ENCODE measurements around the gene MPHOSPH9. TPM values are rescaled to one million over a fixed set of nuclear protein-coding genes. Genes with fewer than 3 reads are reported as not detected.

MPHOSPH9 gene
- total RNA-seq, 2 experiments from 2014 or later = 75.0 to 84.3 TPM

GRCh38 chr12:123119808-123120207 lies 113.1 kb downstream of the MPHOSPH9 start:
- POLR2A ChIA-PET = interaction anchor here (0.7 to 0.8 kb wide), 2 partner anchors 12 to 54 kb away, joined by 3 to 6 read pairs; no protein-coding TSS in a partner anchor
- CTCF ChIA-PET = interaction anchor here (1.0 kb wide), 1 partner anchor 44 kb away, joined by 4 read pairs; no protein-coding TSS in a partner anchor

GRCh38 chr12:123118497-123118896 lies 114.4 kb downstream of the MPHOSPH9 start:
- POLR2A ChIA-PET = no interaction called here
- CTCF ChIA-PET = no interaction called here

DNA sequence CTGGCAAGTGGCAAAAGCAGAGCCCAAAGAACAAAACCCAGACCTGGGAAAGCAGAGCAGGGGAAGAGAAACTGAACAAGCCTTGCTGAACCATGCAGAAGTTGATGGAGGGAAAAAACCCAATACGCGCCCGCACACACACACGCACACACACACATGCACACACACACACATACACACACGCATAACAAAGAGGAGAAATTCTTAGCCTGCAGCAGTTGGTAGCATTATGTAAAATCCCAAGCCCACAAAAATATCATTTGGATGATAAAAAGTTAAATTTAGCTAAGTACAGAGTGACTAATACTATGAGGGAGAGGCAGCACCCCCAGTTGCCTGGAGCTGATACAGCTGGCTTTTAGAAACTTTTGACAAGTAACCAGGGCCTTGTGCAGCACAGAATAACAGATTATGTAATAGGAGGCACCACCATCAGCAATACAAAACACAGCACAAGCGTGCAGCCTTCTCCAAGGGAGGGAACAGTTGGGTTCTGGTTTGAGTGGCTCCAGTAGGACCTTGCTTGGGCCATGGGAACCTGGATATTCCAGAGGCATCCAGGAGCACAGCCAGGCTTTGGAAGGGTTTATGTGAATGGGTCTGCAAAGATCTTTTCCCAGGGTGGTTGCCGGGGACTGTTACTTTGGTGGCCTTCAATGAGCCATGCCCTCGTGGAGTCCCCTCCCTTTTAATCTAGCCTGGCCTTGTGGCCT lies 117.4 kb downstream of the MPHOSPH9 start:
- ChIA-PET POLR2A (no interaction called here), CTCF (interaction anchor here (1.1 kb wide), 1 partner anchor 34 kb away, joined by 4 read pairs; no protein-coding TSS in a partner anchor)

GRCh38 chr12:123114304-123115083 lies 118.4 kb downstream of the MPHOSPH9 start:
- CTCF ChIA-PET = interaction anchor here (0.9 to 1.1 kb wide), 2 partner anchors 35 to 124 kb away, joined by 3 to 4 read pairs; no protein-coding TSS in a partner anchor
- POLR2A ChIA-PET = no interaction called here

GRCh38 chr12:123113026-123113425 lies 119.9 kb downstream of the MPHOSPH9 start:
- POLR2A ChIA-PET = no interaction called here
- CTCF ChIA-PET = no interaction called here

GRCh38 chr12:123111498-123112165 lies 121.3 kb downstream of the MPHOSPH9 start:
- CTCF ChIA-PET = no interaction called here
- POLR2A ChIA-PET = no interaction called here

- ChIA-PET POLR2A (no interaction called here), CTCF (no interaction called here)
Measured at GRCh38 chr12:123109319-123109772, 123.6 kb downstream of the MPHOSPH9 start.

GRCh38 chr12:123108682-123109066 lies 124.3 kb downstream of the MPHOSPH9 start:
- ChIA-PET POLR2A (no interaction called here), CTCF (no interaction called here)

GRCh38 chr12:123107926-123108681 lies 124.8 kb downstream of the MPHOSPH9 start:
- POLR2A ChIA-PET = no interaction called here
- CTCF ChIA-PET = interaction anchor here (0.7 kb wide), 1 partner anchor 33 kb away, joined by 3 read pairs; no protein-coding TSS in a partner anchor

DNA sequence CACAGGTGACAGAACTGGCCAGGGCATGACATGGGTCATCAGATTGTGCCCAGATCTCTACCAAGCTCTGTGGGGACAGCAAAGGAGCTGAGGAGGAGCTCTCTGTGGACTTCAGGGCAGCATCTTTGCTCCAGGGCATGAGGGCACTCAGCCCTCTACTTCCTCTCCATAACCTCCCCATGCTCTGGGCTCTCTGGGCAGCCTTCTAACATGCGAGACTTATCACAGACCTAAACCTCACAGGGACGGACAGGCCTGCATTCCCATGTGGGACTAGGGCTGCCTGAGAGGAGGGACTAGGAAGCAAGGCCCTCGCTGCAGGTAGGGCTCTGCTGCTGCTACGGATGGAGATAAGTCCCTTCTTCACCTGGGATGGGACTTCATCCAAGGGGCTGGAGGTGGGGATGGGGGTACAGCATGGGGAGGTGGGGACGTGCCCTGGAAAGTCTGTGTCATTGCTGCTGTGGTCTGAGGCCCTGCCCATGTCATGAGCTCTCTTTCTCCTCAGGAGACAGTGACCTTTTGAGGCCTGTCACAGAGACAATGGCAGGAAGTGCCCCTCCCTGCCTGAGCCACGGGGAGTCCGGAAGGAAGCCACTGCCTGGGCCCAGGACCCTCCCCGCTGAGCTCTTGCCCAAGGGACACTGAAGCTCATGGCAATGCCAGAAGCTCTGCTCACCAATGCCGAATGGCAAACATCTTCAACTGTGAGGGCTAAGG lies 126.1 kb downstream of the MPHOSPH9 start:
- POLR2A ChIA-PET = interaction anchor here (0.5 to 0.6 kb wide), 3 partner anchors 62 to 332 kb away, joined by 3 to 6 read pairs (median 3); no protein-coding TSS in a partner anchor

DNA sequence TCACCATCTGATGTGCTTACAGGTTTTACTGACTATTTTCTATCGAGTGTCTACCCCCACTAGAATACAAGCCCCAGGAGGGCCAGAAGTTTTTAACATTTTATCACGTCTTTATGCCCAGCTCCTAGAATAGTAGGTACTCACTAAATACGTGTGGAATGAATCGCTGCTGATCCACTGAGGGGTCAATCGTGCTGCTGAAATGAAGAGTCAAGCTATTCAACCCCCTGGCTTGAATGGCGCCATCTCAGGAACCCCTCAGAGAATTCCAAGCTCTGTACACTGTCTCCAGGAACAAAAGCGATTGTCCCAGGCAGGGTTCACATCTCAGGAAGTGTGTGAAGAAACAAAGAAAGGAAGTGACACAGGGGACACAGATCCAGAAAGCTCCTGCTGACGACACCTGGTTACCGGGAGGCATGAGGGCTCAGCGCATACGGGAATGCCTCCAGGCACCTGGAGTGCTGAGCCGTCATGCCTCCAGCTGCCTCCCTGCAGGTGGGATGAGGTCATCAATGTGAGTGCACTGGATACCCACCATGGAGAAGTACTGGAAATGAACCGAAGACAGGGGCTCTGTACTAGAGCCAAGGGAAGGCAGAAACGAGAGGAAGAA lies 127.6 kb downstream of the MPHOSPH9 start:
- POLR2A ChIA-PET = no interaction called here
- CTCF ChIA-PET = interaction anchor here (0.6 kb wide), 1 partner anchor 26 kb away, joined by 4 read pairs; no protein-coding TSS in a partner anchor

More for the DNA sequence above, 126.1 kb downstream of the MPHOSPH9 start:
- CTCF ChIA-PET = interaction anchor here (0.6 to 0.7 kb wide), 2 partner anchors 31 to 315 kb away, joined by 3 read pairs; no protein-coding TSS in a partner anchor

DNA sequence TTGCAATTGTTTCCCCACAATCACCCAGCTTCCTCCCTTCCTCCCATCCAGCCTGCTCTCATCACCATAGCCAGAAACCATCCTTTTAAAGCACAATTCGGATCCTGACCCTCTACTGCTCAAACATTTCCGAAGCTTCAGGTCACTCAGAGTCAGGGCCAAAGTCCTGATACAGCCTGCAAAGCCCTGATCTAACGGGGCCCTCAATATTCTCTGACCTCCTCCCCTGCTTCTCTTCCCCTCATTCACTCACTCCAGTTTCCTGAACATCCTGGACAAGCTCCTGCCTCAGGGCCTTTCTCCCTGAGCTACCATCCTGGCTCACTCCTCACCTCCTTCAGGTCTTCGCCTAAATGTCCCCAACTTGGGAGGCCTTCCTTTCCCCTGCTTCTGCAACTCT lies 128.1 kb downstream of the MPHOSPH9 start:
- CTCF ChIA-PET = interaction anchor here (0.6 kb wide), 1 partner anchor 25 kb away, joined by 4 read pairs; no protein-coding TSS in a partner anchor
- POLR2A ChIA-PET = no interaction called here

Other genes starting within 250 kb of the MPHOSPH9 start
- 1 to 10 TPM; 9.3 to 9.4 TPM for gene PITPNM2, start 82.1 kb downstream of the MPHOSPH9 start, total RNA-seq
- gene MTRFR, start 295 bp upstream of the MPHOSPH9 start, total RNA-seq = 10 to 100 TPM; 27.1 to 28.0 TPM
- gene CDK2AP1, start 38.7 kb upstream of the MPHOSPH9 start, total RNA-seq = 10 to 100 TPM; 78.8 to 83.0 TPM
- gene SBNO1, start 131.7 kb upstream of the MPHOSPH9 start, total RNA-seq = 10 to 100 TPM; 55.9 to 58.6 TPM
- 10 to 100 TPM; 48.6 to 51.6 TPM for gene KMT5A, start 151.0 kb upstream of the MPHOSPH9 start, total RNA-seq
- gene RILPL2, start 203.5 kb upstream of the MPHOSPH9 start, total RNA-seq = 10 to 100 TPM; 23.8 to 24.3 TPM
- gene SNRNP35, start 225.0 kb upstream of the MPHOSPH9 start, total RNA-seq = 10 to 100 TPM; 22.2 to 23.7 TPM

All from activated CD8-positive, alpha-beta memory T cell treated with anti-CD3 and anti-CD28 coated beads for 36 hours (primary cell).